H9 (cell line): ENCODE data around the gene RIMKLA. TPM values are rescaled to one million over a fixed set of nuclear protein-coding genes. Genes with fewer than 3 reads are reported as not detected.

ENCODE experiments used
- DNase-seq: peaks from one replicate; pipeline ENCODE4 v3.0.0-alpha.2; 2017
- H2AFZ ChIP-seq: one replicate; pipeline ENCODE4 v1.6.1; 2013; ENCODE audit warnings: mild to moderate bottlenecking, low read length, control low read depth, moderate library complexity
- H2AK5ac ChIP-seq: 2 replicates; pipeline ENCODE4 v1.6.1; 2013; ENCODE audit warnings: low read length, control low read depth, mixed read lengths; ENCODE audit not compliant: insufficient read length
- H2BK120ac ChIP-seq: one replicate; pipeline ENCODE4 v1.6.1; 2013; ENCODE audit warnings: low read depth, mild to moderate bottlenecking, low read length, control low read depth, inconsistent platforms; ENCODE audit not compliant: poor library complexity, severe bottlenecking
- H2BK12ac ChIP-seq: 2 replicates; pipeline ENCODE4 v1.6.1; 2013; ENCODE audit warnings: low read length, control low read depth, mixed read lengths, low read depth; ENCODE audit not compliant: insufficient read length
- H2BK15ac ChIP-seq: 2 replicates; pipeline ENCODE4 v1.6.1; 2013; ENCODE audit warnings: low read depth, low read length, control low read depth
- H2BK20ac ChIP-seq: one replicate; pipeline ENCODE4 v1.6.1; 2013; ENCODE audit warnings: low read depth, mild to moderate bottlenecking, low read length, control low read depth, inconsistent platforms; ENCODE audit not compliant: poor library complexity, severe bottlenecking
- H2BK5ac ChIP-seq: 2 replicates; pipeline ENCODE4 v1.6.1; 2013; ENCODE audit warnings: low read length, control low read depth, mixed read lengths; ENCODE audit not compliant: insufficient read length
- H3K14ac ChIP-seq: 2 replicates; pipeline ENCODE4 v1.6.1; 2013; ENCODE audit warnings: low read length, control low read depth; ENCODE audit not compliant: insufficient read depth
- H3K18ac ChIP-seq: 2 replicates; pipeline ENCODE4 v1.6.1; 2013; ENCODE audit warnings: low read depth, mild to moderate bottlenecking, mixed read lengths, low read length, control low read depth; ENCODE audit not compliant: insufficient read length
- H3K23ac ChIP-seq: 2 replicates; pipeline ENCODE4 v1.6.1; 2013; ENCODE audit warnings: low read length, control low read depth, mixed read lengths, low read depth; ENCODE audit not compliant: insufficient read length
- H3K23me2 ChIP-seq: 2 replicates; pipeline ENCODE4 v1.6.1; 2013; ENCODE audit warnings: low read depth, mild to moderate bottlenecking, mixed read lengths, low read length, control low read depth; ENCODE audit not compliant: insufficient read length, poor library complexity, severe bottlenecking
- H3K27ac ChIP-seq: 2 replicates; pipeline ENCODE4 v1.5.1; 2013; ENCODE audit warnings: low read length, control low read depth, mixed read lengths, low read depth; ENCODE audit not compliant: insufficient read length
- H3K27me3 ChIP-seq: 2 replicates; pipeline ENCODE4 v1.6.1; 2013; ENCODE audit warnings: low read length, control low read depth, inconsistent platforms; ENCODE audit not compliant: insufficient read depth
- H3K4ac ChIP-seq: 2 replicates; pipeline ENCODE4 v1.6.1; 2013; ENCODE audit warnings: low read depth, mild to moderate bottlenecking, control low read depth, inconsistent platforms, low read length, moderate library complexity
- H3K4me1 ChIP-seq: 2 replicates; pipeline ENCODE4 v1.6.1; 2013; ENCODE audit warnings: low read length, control low read depth, inconsistent platforms; ENCODE audit not compliant: insufficient read depth
- H3K4me2 ChIP-seq: 2 replicates; pipeline ENCODE4 v1.6.1; 2013; ENCODE audit warnings: low read length, control low read depth, mixed read lengths; ENCODE audit not compliant: insufficient read length, insufficient read depth
- H3K56ac ChIP-seq: 2 replicates; pipeline ENCODE4 v1.6.1; 2013; ENCODE audit warnings: low read depth, mild to moderate bottlenecking, mixed read lengths, low read length, control low read depth; ENCODE audit not compliant: insufficient read length
- H3K79me1 ChIP-seq: 2 replicates; pipeline ENCODE4 v1.6.1; 2013; ENCODE audit warnings: low read depth, mild to moderate bottlenecking, moderate library complexity, low read length, control low read depth, inconsistent platforms; ENCODE audit not compliant: insufficient read depth, poor library complexity, severe bottlenecking
- H3K79me2 ChIP-seq: 2 replicates; pipeline ENCODE4 v1.6.1; 2013; ENCODE audit warnings: low read length, control low read depth, inconsistent platforms; ENCODE audit not compliant: insufficient read depth
- H3K9ac ChIP-seq: 2 replicates; pipeline ENCODE4 v1.6.1; 2013; ENCODE audit warnings: low read length, control low read depth, mixed read lengths; ENCODE audit not compliant: insufficient read length; ENCODE audit errors: extremely low read depth
- H3K9me3 ChIP-seq: one replicate; pipeline ENCODE4 v1.6.1; 2013; ENCODE audit warnings: low read depth, low read length, inconsistent platforms; ENCODE audit not compliant: control insufficient read depth
- H3T11ph ChIP-seq: one replicate; pipeline ENCODE4 v1.6.1; 2013; ENCODE audit warnings: mild to moderate bottlenecking, low read length, control low read depth, inconsistent platforms
- H4K20me1 ChIP-seq: one replicate; pipeline ENCODE4 v1.6.1; 2013; ENCODE audit not compliant: control insufficient read depth, insufficient read length, insufficient read depth
- H4K5ac ChIP-seq: 2 replicates; pipeline ENCODE4 v1.6.1; 2013; ENCODE audit warnings: low read depth, mild to moderate bottlenecking, mixed read lengths, low read length, control low read depth; ENCODE audit not compliant: insufficient read length
- H4K8ac ChIP-seq: replicated peaks from 2 replicates; pipeline ENCODE4 v1.6.1; 2013; ENCODE audit warnings: low read length, control low read depth, mixed read lengths, low read depth; ENCODE audit not compliant: insufficient read length
- H4K91ac ChIP-seq: 2 replicates; pipeline ENCODE4 v1.6.1; 2013; ENCODE audit warnings: low read depth, mild to moderate bottlenecking, moderate library complexity, mixed read lengths, low read length, control low read depth; ENCODE audit not compliant: insufficient read length
- H3K27ac Mint-ChIP-seq, 3 experiments: 2 replicates in 2 of 3; 3 replicates in 1 of 3; pipeline ENCODE4 v1.8.0; 2020 to 2021; ENCODE audit warnings: mixed read lengths in 3 of 3, mild to moderate bottlenecking in 1 of 3, moderate library complexity in 1 of 3
- H3K27me3 Mint-ChIP-seq: 2 replicates; pipeline ENCODE4 v1.8.0; 2021; ENCODE audit warnings: low read depth, mild to moderate bottlenecking, moderate library complexity, mixed read lengths
- H3K36me3 Mint-ChIP-seq, 3 experiments: 2 replicates in 2 of 3; 3 replicates in 1 of 3; pipeline ENCODE4 v1.8.0; 2020 to 2021; ENCODE audit warnings: low read depth in 3 of 3, mixed read lengths in 3 of 3; ENCODE audit not compliant: insufficient read depth in 1 of 3
- H3K4me1 Mint-ChIP-seq, 2 experiments: 2 replicates each; pipeline ENCODE4 v1.8.0; 2020; ENCODE audit warnings: mixed read lengths in 2 of 2
- H3K4me3 Mint-ChIP-seq, 2 experiments: 2 replicates in 1 of 2; 3 replicates in 1 of 2; pipeline ENCODE4 v1.8.0; 2020 to 2021; ENCODE audit warnings: mild to moderate bottlenecking in 2 of 2, mixed read lengths in 2 of 2, moderate library complexity in 1 of 2
- H3K9me3 Mint-ChIP-seq, 2 experiments: 2 replicates in 1 of 2; 3 replicates in 1 of 2; pipeline ENCODE4 v1.8.0; 2020; ENCODE audit warnings: mild to moderate bottlenecking in 2 of 2, mixed read lengths in 2 of 2, moderate library complexity in 1 of 2
- CTCF ChIP-seq: fragments of 200-600 bp; sonication (generic); conservative IDR thresholded peaks from 3 replicates; pipeline ENCODE4 v1.8.0; 2021; ENCODE audit warnings: antibody characterized with exemption, mild to moderate bottlenecking
- WGBS: extraction: QIAGEN DNeasy Blood & Tissue Kit; methylation state at CpG from one replicate; pipeline ENCODE4 v1.1.7; 2013; ENCODE audit warnings: missing lambda C conversion rate, low lambda C conversion rate, mixed read lengths; ENCODE audit not compliant: insufficient read length; ENCODE audit errors: extremely low coverage; 5-methylcytosine and 5-hydroxymethylcytosine counted together
- total RNA-seq: library from RNA; stranded (reverse); gene quantifications from 2 replicates; pipeline ENCODE4 v1.2.1, GENCODE V29; 2021

Gene RIMKLA
- total RNA-seq, 1 experiment from 2014 or later, result 4.7 TPM

- no peaks in the 10 kb centered on the region; the same call in 1 of the 2 replicates for H3K27me3 Mint-ChIP-seq
- no peak overlapping the region for H3K27ac ChIP-seq
- no peak overlapping the region for H3K9ac ChIP-seq
- no peak for TF ChIP-seq CTCF
- no peaks in the 10 kb centered on the region for H3K9me3 ChIP-seq
- peaks cover 8 to 9% of the 10 kb centered on the region in 2 experiments for H3K4me1 Mint-ChIP-seq
- H3K23me2 ChIP-seq, result no peaks in the 10 kb centered on the region
- H3K56ac ChIP-seq, result no peak overlapping the region
- no peak overlapping the region for H2BK12ac ChIP-seq
- no peak overlapping the region for H3K4ac ChIP-seq
- H2BK5ac ChIP-seq, result no peak overlapping the region
- H4K91ac ChIP-seq, result no peak overlapping the region
- no peaks in the 10 kb centered on the region; a peak in 1 of 5 replicates for H3K9me3 Mint-ChIP-seq
- H3K18ac ChIP-seq, result no peak overlapping the region
- no peak overlapping the region for H2AFZ ChIP-seq
- H4K5ac ChIP-seq, result no peak overlapping the region
- H3K4me2 ChIP-seq, result no peak overlapping the region
- no peak overlapping the region for H2BK15ac ChIP-seq
- no peak overlapping the region for H2AK5ac ChIP-seq
- no peak for DNase-seq
- no CpG with 5 or more reads among the region's 4 CpGs for WGBS
- H3K14ac ChIP-seq, result no peak overlapping the region
- no peaks in the 10 kb centered on the region; the same call in 1 of the 2 replicates for H3K4me1 ChIP-seq
- H4K8ac ChIP-seq, result no peak overlapping the region
- no peak overlapping the region for H3K23ac ChIP-seq
- no peak overlapping the region for H2BK120ac ChIP-seq
- no peak overlapping the region for H2BK20ac ChIP-seq
- no peaks in the 10 kb centered on the region for H4K20me1 ChIP-seq
- no peak overlapping the region for H3K27ac Mint-ChIP-seq
- no peaks in the 10 kb centered on the region for H3K36me3 Mint-ChIP-seq
- H3K27me3 ChIP-seq, result no peaks in the 10 kb centered on the region
- H3K4me3 Mint-ChIP-seq, result no peak overlapping the region
- H3K79me1 ChIP-seq, result no peaks in the 10 kb centered on the region
- no peaks in the 10 kb centered on the region for H3K79me2 ChIP-seq
- no peak overlapping the region for H3T11ph ChIP-seq
These were observed 53.7 kb downstream of the RIMKLA start for GRCh38 chr1:42434340-42434739.
